HL-60 (cell line): ENCODE results near the gene SAP30L.

Experiments
- DNase-seq, 2 experiments: peaks; one replicate each; pipeline ENCODE4 v3.0.0-alpha.2; 2010 to 2020; ENCODE audit warnings: low read depth in 1 of 2, low spot score in 1 of 2
- H3K27ac ChIP-seq: fragments of 250-450 bp; sonication (Bioruptor Pico); replicated peaks from 2 replicates; pipeline ENCODE4 v1.5.1; 2020; ENCODE audit warnings: mild to moderate bottlenecking, moderate library complexity
- H3K27me3 ChIP-seq: fragments of 250-450 bp; sonication (Bioruptor Pico); 2 replicates; pipeline ENCODE4 v1.5.1; 2021; ENCODE audit warnings: mild to moderate bottlenecking, moderate library complexity; ENCODE audit not compliant: insufficient read depth, poor library complexity, severe bottlenecking
- H3K4me3 ChIP-seq: replicated peaks from 2 replicates; pipeline ENCODE4 v1.5.1; 2011; ENCODE audit warnings: mild to moderate bottlenecking, control low read depth, low read length; ENCODE audit not compliant: insufficient read depth
- GABPA ChIP-seq: IDR thresholded peaks from 2 replicates; pipeline ENCODE4 v1.6.1; 2012; ENCODE audit warnings: low read depth
- POLR2AphosphoS5 ChIP-seq: IDR thresholded peaks from 2 replicates; pipeline ENCODE4 v1.6.1; 2012; ENCODE audit warnings: low read depth
- REST ChIP-seq: IDR thresholded peaks from 2 replicates; pipeline ENCODE4 v1.6.1; 2012; ENCODE audit warnings: low read depth; ENCODE audit not compliant: insufficient replicate concordance
- SPI1 ChIP-seq: IDR thresholded peaks from 2 replicates; pipeline ENCODE4 v1.6.1; 2012; ENCODE audit warnings: low read depth, mild to moderate bottlenecking, borderline replicate concordance
- TF ChIP-seq, protein P1 (sequence below): IDR thresholded peaks from one replicate; pipeline ENCODE4 v1.5.1; 2011; ENCODE audit warnings: low read length, control low read depth, inconsistent platforms; ENCODE audit not compliant: insufficient read depth

SAP30L gene

DNA sequence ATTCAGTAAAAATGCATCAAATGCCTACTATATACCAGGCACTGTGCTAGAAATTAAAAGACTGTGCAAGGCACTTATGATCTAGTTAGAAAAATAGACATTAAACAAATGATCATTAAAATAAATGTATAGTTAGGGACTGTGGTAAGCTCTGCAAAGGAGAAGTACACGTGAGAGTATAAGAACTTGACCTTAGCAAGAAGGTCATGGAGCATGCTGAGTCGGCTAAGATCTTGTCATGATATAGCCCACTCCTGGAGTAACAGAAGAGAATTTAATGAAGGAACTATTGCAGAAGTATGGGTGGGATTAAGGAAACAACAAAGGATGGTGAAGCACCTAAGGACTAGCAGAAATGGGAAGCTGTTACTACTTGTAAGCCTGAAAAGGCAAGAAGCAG, 23.5 kb upstream of the SAP30L start:
- H3K4me3 ChIP-seq = no peak overlapping the region
- DNase-seq = no peak
- H3K27ac ChIP-seq = no peak overlapping the region
- TF ChIP-seq REST (no peak), SPI1 (no peak)
- TF ChIP-seq, protein P1, sequence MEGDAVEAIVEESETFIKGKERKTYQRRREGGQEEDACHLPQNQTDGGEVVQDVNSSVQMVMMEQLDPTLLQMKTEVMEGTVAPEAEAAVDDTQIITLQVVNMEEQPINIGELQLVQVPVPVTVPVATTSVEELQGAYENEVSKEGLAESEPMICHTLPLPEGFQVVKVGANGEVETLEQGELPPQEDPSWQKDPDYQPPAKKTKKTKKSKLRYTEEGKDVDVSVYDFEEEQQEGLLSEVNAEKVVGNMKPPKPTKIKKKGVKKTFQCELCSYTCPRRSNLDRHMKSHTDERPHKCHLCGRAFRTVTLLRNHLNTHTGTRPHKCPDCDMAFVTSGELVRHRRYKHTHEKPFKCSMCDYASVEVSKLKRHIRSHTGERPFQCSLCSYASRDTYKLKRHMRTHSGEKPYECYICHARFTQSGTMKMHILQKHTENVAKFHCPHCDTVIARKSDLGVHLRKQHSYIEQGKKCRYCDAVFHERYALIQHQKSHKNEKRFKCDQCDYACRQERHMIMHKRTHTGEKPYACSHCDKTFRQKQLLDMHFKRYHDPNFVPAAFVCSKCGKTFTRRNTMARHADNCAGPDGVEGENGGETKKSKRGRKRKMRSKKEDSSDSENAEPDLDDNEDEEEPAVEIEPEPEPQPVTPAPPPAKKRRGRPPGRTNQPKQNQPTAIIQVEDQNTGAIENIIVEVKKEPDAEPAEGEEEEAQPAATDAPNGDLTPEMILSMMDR = no peak
- no peaks in the 10 kb centered on the region for H3K27me3 ChIP-seq

DNA sequence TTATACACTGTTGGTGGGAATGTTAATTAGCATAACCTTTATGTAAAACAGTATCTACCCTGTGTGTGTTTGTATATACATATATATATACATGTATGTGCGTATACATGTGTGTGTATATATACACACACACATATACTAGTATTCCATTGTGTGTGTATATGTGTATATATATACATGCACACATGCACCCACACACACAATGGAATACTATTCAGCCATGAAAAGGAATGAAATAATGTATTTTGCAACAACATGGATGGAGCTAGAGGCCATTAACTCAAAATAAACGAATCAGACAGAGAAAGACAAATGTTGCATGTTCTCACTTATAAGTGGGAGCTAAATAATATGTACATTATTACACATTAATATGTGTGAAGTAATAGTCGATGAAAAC, 17.6 kb upstream of the SAP30L start:
- H3K27me3 ChIP-seq = no peaks in the 10 kb centered on the region
- H3K4me3 ChIP-seq = no peak overlapping the region
- no peak overlapping the region for H3K27ac ChIP-seq
- no peak for TF ChIP-seq SPI1
- no peak for TF ChIP-seq POLR2AphosphoS5
- no peak for TF ChIP-seq REST
- TF ChIP-seq, protein P1 = no peak
- TF ChIP-seq GABPA = no peak
- DNase-seq = no peak

DNA sequence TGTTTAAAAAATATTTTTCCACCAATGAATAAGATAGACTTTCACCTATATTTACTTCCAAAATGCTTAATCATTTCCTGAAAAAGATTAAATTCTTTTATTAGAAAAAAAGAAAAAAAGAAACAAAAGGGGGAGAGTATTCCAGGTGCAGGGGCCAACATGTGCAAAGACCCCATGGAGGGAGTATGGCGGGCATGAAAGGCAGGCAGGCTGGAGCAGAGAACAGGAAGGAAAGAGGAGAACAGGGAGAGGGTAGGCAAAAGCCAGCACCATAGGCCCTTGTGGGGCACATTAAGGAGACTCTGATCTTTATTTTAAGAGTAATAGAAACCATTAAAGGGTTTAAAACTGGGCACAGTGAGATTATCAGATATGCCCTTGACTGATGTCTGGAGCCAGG, 16.5 kb upstream of the SAP30L start:
- TF ChIP-seq, protein P1 = no peak
- TF ChIP-seq GABPA = no peak
- no peak for TF ChIP-seq SPI1
- no peak for TF ChIP-seq REST
- no peak for TF ChIP-seq POLR2AphosphoS5
- H3K27ac ChIP-seq = no peak overlapping the region
- H3K27me3 ChIP-seq = no peaks in the 10 kb centered on the region
- no peak for DNase-seq
- H3K4me3 ChIP-seq = no peak overlapping the region
